ENCODE measurements around the gene PSG5.
A peak's percentile ranks its signal among the peaks of the same experiment; 100 is the strongest.
"Not testable (repeated sequence)": the region's sequence is repeated elsewhere in the genome, so short reads cannot be mapped to it uniquely, and the experiment has no call there.

The PSG5 gene

GRCh38 chr19:43163135-43163534 lies 23.2 kb downstream of the PSG5 start:
- H3K27ac ChIP-seq; POLR2A ChIA-PET (ENCODE audit: low non-redundant PET); DNase-seq (ENCODE audit: low spot score): not testable (repeated sequence)
- CTCF ChIA-PET: interaction anchor here (0.6 kb wide), 1 partner anchor 159 kb away, joined by 3 read pairs; no protein-coding TSS in a partner anchor

DNA sequence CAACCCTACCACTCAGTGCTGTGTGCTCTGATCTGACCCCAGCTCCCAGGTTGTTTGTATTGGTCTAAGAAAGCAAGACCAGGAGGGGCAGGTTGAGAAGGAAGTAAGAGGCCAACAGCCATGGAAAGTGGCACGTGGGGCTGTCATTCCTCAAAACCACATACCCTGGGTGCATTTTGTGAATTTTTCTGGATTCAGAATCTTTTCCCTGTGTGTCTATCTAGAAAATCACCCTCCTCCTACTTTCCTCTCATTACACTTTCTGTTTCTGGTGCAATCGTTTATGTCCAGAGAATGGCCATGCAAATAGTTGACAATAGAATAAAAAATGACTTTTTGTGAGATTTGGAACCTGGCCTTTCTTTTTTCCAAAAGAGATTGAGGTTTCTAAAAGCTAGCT lies 24.1 kb downstream of the PSG5 start:
- peak; percentile 1 for DNase-seq (ENCODE audit: low spot score)
- H3K27ac ChIP-seq; POLR2A ChIA-PET (ENCODE audit: low non-redundant PET): not testable (repeated sequence)
- CTCF ChIA-PET: interaction anchor here (0.7 kb wide), 1 partner anchor 1057 kb away, joined by 7 read pairs; no protein-coding TSS in a partner anchor

DNA sequence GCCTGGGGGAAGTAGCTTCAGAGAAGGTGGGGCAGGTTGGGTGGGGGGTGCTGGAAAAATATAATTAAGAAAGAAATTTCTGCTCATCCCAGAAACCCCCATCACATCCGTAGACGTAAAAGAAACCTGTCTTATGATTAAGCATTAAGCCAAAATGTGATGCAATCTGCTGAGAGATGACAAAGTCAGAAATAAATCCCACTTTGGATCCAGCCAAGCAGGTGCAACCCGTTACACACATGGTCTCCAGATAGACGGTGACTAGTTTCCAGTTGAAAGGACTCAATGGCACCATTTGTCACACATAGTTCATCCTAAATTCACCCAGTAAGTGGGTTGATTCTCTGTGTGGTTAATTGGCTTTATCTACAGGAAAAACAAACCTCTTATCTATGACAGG lies 34.1 kb downstream of the PSG5 start:
- TF ChIP-seq CTCF (conservative IDR thresholded peaks at IDR 0.05; ENCODE audit: low read depth): no peak
- DNase-seq (ENCODE audit: low spot score): no peak
- H3K27ac ChIP-seq: peak overlapping the region; percentile 92

GRCh38 chr19:43149788-43150187 lies 36.5 kb downstream of the PSG5 start:
- POLR2A ChIA-PET (ENCODE audit: low non-redundant PET); CTCF ChIA-PET: not testable (repeated sequence)
- peak overlapping the region; percentile 92 for H3K27ac ChIP-seq
- peak; percentile 18 for DNase-seq (ENCODE audit: low spot score)

More for the DNA sequence above, 34.1 kb downstream of the PSG5 start:
- ChIA-PET POLR2A (ENCODE audit: low non-redundant PET) (no interaction called here), CTCF (no interaction called here)

- peak; percentile 65 for DNase-seq (ENCODE audit: low spot score)
- TF ChIP-seq CTCF (conservative IDR thresholded peaks at IDR 0.05; ENCODE audit: low read depth): no peak
- ChIA-PET POLR2A (ENCODE audit: low non-redundant PET) (no interaction called here), CTCF (no interaction called here)
- peak overlapping the region; percentile 11; the same call in 1 of the 2 replicates for H3K27ac ChIP-seq
These were observed 38.1 kb downstream of the PSG5 start for GRCh38 chr19:43148233-43148632.

- POLR2A ChIA-PET (ENCODE audit: low non-redundant PET); DNase-seq (ENCODE audit: low spot score); CTCF ChIA-PET; H3K27ac ChIP-seq: not testable (repeated sequence)
These were observed 44.6 kb downstream of the PSG5 start for GRCh38 chr19:43141763-43142162.

DNA sequence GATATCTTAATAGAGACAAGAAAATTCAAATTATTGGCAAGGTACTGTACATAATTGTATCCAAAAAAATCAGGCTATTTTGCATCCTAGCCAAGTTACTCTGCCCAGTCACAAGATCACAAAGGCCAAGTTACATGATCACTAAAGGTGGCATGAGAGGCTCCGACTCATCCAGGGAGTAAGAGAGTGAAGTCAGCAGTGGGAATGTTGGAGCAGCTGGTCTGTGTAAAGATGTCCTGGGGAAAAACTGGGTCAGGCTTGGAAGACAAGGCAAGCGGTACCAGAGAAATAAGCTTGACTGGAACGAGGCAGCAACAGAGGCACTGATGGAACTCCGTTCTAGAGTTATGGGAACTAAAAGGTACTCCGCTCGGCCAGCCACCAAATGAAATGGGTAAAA lies 53.6 kb downstream of the PSG5 start:
- CTCF ChIA-PET: no interaction called here

GRCh38 chr19:43131281-43131842 lies 55.0 kb downstream of the PSG5 start:
- peak; percentile 13 for DNase-seq (ENCODE audit: low spot score)
- CTCF ChIA-PET; POLR2A ChIA-PET (ENCODE audit: low non-redundant PET): not testable (repeated sequence)
- H3K27ac ChIP-seq: peak overlapping the region; percentile 82

More for the DNA sequence above, 53.6 kb downstream of the PSG5 start:
- H3K27ac ChIP-seq: no peak overlapping the region; the same call in 1 of the 2 replicates
- no peak for DNase-seq (ENCODE audit: low spot score)
- no peak for TF ChIP-seq CTCF (conservative IDR thresholded peaks at IDR 0.05; ENCODE audit: low read depth)
- POLR2A ChIA-PET (ENCODE audit: low non-redundant PET): no interaction called here

GRCh38 chr19:43129197-43129596 lies 57.1 kb downstream of the PSG5 start:
- POLR2A ChIA-PET (ENCODE audit: low non-redundant PET); CTCF ChIA-PET: not testable (repeated sequence)
- DNase-seq (ENCODE audit: low spot score): peak; percentile 40
- peak overlapping the region; percentile 94 for H3K27ac ChIP-seq
- TF ChIP-seq CTCF (conservative IDR thresholded peaks at IDR 0.05; ENCODE audit: low read depth): peak; percentile 36

- CTCF ChIA-PET; POLR2A ChIA-PET (ENCODE audit: low non-redundant PET): not testable (repeated sequence)
- peak; percentile 59 for DNase-seq (ENCODE audit: low spot score)
- peak overlapping the region; percentile 80 for H3K27ac ChIP-seq
These were observed 59.0 kb downstream of the PSG5 start for GRCh38 chr19:43127336-43127735.

Data from RWPE1 (cell line).